Brain microvascular endothelial cell (primary cell): ENCODE results near the gene GRID1.

Source experiments
- DNase-seq: peaks from one replicate; pipeline ENCODE4 v3.0.0-alpha.2; 2020
- H3K27ac ChIP-seq: fragments of 250-450 bp; sonication (Bioruptor Pico); 2 replicates; pipeline ENCODE4 v1.5.1; 2020; ENCODE audit warnings: mild to moderate bottlenecking, moderate library complexity
- H3K27me3 ChIP-seq: fragments of 250-450 bp; sonication (Bioruptor Pico); replicated peaks from 2 replicates; pipeline ENCODE4 v1.5.1; 2020; ENCODE audit warnings: mild to moderate bottlenecking
- H3K36me3 ChIP-seq: fragments of 250-450 bp; sonication (Bioruptor Pico); replicated peaks from 2 replicates; pipeline ENCODE4 v1.5.1; 2020; ENCODE audit warnings: mild to moderate bottlenecking
- H3K4me3 ChIP-seq: 2 replicates; pipeline ENCODE4 v1.5.1; 2011; ENCODE audit warnings: low read depth, mild to moderate bottlenecking, control low read depth, low read length, moderate library complexity
- CTCF ChIP-seq: IDR thresholded peaks from 2 replicates; pipeline ENCODE4 v1.5.1; 2011; ENCODE audit warnings: low read depth, mild to moderate bottlenecking, moderate library complexity, low read length, control low read depth, inconsistent platforms; ENCODE audit errors: missing control alignments
- in situ Hi-C: cut with HindIII; loops from 2 replicates; pipeline ENCODE4 v1.10.0; 2017; ENCODE audit warnings: low sequenced_read_pairs, low pct_ligation_motif_present

Gene GRID1

DNA sequence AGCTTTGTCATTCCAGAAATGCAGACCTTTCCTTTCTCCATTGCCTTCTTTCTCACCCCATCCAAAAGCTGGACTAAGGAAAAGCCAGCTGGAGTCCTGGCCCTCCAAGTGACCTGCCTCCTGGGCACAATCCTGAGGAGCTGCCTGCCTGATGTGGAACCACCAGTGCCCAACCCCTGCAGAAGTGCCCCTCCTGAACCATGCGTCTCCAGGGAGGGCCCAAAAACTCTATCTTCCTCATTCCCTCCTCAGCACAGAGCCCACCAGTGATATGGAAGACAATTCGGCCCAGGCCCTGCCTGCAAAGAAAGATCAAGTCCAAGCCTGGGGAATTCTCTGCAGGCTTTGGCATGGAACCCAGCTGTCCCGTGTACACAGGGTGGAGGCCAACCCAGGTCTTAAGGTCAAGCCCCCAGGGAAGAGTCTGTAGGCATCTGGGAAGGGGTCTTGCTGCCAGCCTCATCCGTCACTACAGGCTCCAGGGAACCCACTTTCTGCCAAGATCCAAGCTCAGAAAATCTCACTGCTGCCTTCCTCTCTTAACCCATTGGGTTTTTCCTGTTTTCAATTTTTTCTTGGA, 3.5 kb upstream of the GRID1 start:
- H3K27me3 ChIP-seq, result peaks cover 37% of the 10 kb centered on the region
- in situ Hi-C loops, result no loop called here
- no peaks in the 10 kb centered on the region for H3K36me3 ChIP-seq
- DNase-seq, result no peak
- no peak overlapping the region for H3K4me3 ChIP-seq
- no peak for TF ChIP-seq CTCF
- H3K27ac ChIP-seq, result no peak overlapping the region

DNA sequence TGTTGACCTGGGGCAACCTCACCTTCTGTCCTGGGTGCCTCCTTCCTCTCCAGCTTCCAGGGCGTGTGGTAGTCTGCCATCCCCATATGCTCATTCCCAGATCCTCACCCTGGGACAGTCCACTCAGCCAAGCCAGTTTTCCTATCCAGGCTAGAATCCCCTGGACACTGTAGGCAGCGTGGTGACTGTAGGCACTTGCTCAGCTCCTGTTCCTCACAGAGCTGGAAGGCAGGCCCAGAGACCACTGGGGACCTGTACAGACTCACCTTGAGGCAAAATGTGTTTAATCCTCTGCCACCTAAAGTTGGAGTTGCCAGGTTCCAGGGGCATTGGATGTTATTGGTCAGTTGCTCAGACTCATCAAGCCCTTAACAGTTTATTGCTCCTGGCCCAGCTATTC, 2.4 kb upstream of the GRID1 start:
- H3K36me3 ChIP-seq, result no peaks in the 10 kb centered on the region
- no peak for TF ChIP-seq CTCF
- peaks cover 49% of the 10 kb centered on the region for H3K27me3 ChIP-seq
- no peak overlapping the region for H3K27ac ChIP-seq
- no peak overlapping the region for H3K4me3 ChIP-seq
- no peak for DNase-seq
- in situ Hi-C loops, result no loop called here

DNA sequence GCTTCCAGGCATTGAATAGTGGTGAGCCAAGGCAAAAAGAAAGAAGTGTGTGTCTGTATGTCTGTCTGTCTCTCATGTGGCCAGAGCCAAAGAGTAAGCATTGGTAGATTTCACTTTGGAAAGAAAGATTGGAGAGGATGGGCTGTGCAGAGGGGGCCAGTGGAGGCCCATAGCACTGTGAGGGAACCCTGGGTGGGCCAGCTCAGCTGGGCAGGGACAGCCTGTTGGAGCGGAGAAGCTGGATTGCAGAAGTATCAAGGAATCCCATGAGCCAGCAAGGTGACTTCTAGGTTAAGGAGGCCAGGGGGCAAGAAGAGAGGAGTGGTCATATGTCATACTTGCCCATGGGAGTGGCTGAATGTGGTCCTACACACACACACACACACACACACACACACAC, 1.5 kb upstream of the GRID1 start:
- no peak overlapping the region for H3K4me3 ChIP-seq
- DNase-seq, result no peak
- in situ Hi-C loops, result no loop called here
- H3K27ac ChIP-seq, result no peak overlapping the region
- no peaks in the 10 kb centered on the region for H3K36me3 ChIP-seq
- peaks cover 56% of the 10 kb centered on the region for H3K27me3 ChIP-seq
- no peak for TF ChIP-seq CTCF

DNA sequence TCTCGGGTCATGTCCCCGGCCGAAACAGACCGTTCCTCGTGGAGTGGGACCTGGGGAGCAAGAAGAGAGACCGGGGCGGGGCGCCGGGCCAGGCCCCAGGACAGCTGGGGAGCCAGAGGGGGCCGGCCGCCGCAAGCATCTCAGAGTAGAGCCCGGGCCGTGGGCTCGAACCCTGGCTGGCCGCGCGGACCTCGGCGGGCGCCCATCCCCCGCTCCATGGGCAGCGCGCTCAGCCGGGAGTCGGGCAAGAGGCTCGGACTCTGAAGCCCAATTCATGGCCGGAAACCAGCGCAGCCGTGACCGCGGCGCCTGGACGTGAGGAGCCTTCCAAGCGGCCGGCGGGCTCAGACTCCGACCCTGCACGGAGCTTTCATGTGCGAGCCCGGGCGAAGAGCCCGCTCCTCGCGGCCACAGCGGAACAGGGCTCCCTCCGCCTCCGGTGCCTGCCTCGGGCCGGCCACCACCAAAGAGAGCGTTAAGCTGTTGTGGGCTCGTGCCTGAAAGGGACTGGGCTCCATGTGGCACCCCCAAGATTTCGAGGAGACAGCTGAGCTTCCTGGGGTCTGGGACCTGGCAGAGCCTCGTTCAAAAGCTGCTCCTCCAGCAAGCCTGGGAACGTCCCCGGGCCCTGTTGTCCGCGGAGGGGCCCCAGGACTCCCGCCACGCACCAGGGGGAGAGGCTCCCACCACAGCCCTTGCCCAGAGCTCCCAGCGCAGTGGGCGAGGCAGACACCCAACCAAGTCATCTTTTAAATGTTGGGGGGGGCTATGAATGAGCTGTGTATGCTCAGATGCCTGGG, 757 bp upstream of the GRID1 start:
- no peak for TF ChIP-seq CTCF
- DNase-seq, result no peak
- H3K27ac ChIP-seq, result no peak overlapping the region
- H3K27me3 ChIP-seq, result peaks cover 60% of the 10 kb centered on the region
- H3K36me3 ChIP-seq, result no peaks in the 10 kb centered on the region
- peak overlapping the region; percentile 9 for H3K4me3 ChIP-seq
- in situ Hi-C loops, result no loop called here

DNA sequence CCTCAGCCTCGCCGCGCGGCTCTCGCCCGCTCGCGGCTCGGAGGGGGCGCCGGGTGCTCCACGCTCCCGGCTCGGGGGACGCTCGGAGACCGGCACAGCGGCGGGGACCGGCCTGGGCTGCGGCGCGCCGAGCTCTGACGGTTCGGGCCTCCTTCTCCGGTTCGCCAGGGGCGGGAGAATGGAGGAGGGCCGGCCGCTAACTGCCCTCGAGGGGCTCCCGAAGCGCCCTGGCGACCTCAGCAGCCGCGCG, 232 bp upstream of the GRID1 start:
- Histone ChIP-seq H3K36me3 (no peaks in the 10 kb centered on the region), H3K27me3 (peaks cover 61% of the 10 kb centered on the region), H3K4me3 (peak overlapping the region; percentile 9), H3K27ac (no peak overlapping the region)
- no peak for DNase-seq
- in situ Hi-C loops, result no loop called here
- no peak for TF ChIP-seq CTCF
